Heart left ventricle (tissue), 16 donors: ENCODE results near the gene LAMA5. TPM values are rescaled to one million over a fixed set of nuclear protein-coding genes. Genes with fewer than 3 reads are reported as not detected.

Experiments used
- ATAC-seq, 4 donors: fragments of 200-7000 bp; cut with Tn5 transposase; one replicate each; pipeline ENCODE4 v1.9.1; 2020 to 2022; ENCODE audit warnings: moderate library complexity in 4 of 4, mild to moderate bottlenecking in 3 of 4, moderate number of reproducible peaks in 1 of 4
- DNase-seq, 5 donors: peaks; one replicate each; pipeline ENCODE4 v3.0.0-alpha.2; 2020
- H3K27ac ChIP-seq, 12 donors: fragments of 200-600 bp; sonication (generic) in 4 of 12; one replicate each; pipeline versions ENCODE4 v1.5.0 to v1.8.0; 2016 to 2022; ENCODE audit warnings: mild to moderate bottlenecking in 2 of 12
- H3K27me3 ChIP-seq, 9 donors: fragments of 200-600 bp; sonication (generic) in 2 of 9; one replicate each; pipeline versions ENCODE4 v1.5.1 to v1.8.0; 2016 to 2022; ENCODE audit warnings: mild to moderate bottlenecking in 3 of 9
- H3K36me3 ChIP-seq, 9 donors: fragments of 200-600 bp; sonication (generic) in 2 of 9; one replicate each; pipeline versions ENCODE4 v1.5.0 to v1.8.0; 2018 to 2022; ENCODE audit warnings: mild to moderate bottlenecking in 2 of 9
- H3K4me1 ChIP-seq, 12 donors: fragments of 200-600 bp; sonication (generic) in 4 of 12; one replicate each; pipeline versions ENCODE4 v1.5.0 to v1.8.0; 2016 to 2022; ENCODE audit warnings: mild to moderate bottlenecking in 3 of 12
- H3K4me3 ChIP-seq, 12 donors: fragments of 200-600 bp; sonication (generic) in 4 of 12; one replicate each; pipeline versions ENCODE4 v1.5.0 to v1.8.0; 2017 to 2022; ENCODE audit warnings: mild to moderate bottlenecking in 9 of 12, moderate library complexity in 4 of 12
- H3K9me3 ChIP-seq, 12 donors: fragments of 200-600 bp; sonication (generic) in 4 of 12; one replicate each; pipeline versions ENCODE4 v1.5.0 to v1.8.0; 2016 to 2022; ENCODE audit warnings: mild to moderate bottlenecking in 1 of 12
- POLR2A ChIP-seq, 2 donors: fragments of 450-650 bp; IDR thresholded peaks; one replicate each; pipeline ENCODE4 v1.6.1; 2017; ENCODE audit warnings: antibody characterized with exemption in 2 of 2, mild to moderate bottlenecking in 2 of 2, moderate library complexity in 2 of 2
- WGBS, 4 donors: extraction: QIAGEN DNeasy Blood & Tissue Kit in 2 of 4; methylation state at CpG; one replicate each; pipeline versions ENCODE4 v1.1.5 to v1.1.7; 2013 to 2018; 5-methylcytosine and 5-hydroxymethylcytosine counted together
- intact Hi-C, 10 donors: fragments of 100-400 bp; cut with DNase I; formaldehyde crosslinking; loops; one replicate each; pipeline versions ENCODE4 v1.11.1 to v1.14.2; 2022
- polyA plus RNA-seq, 2 donors: library from polyadenylated mRNA; stranded (reverse); fragments of 200-250 nt; gene quantifications; one replicate each; pipeline ENCODE4 v1.2.3, GENCODE V29; 2013
- total RNA-seq, 9 donors: library from RNA; depleted of rRNA in 2 of 9; stranded (reverse); fragments of >200 nt in 2 of 9; fragmentation: NEBNext Ultra II Directional in 3 of 9; extraction: Animal tissue kit (Norgen Biotek cat#: 25700) in 3 of 9; gene quantifications; one replicate each; pipeline versions ENCODE4 v1.1.0 to v1.2.4, GENCODE V29; 2016 to 2023
- TF ChIP-seq, protein P1 (sequence below), 12 donors: fragments of 200-600 bp; sonication (generic) in 4 of 12; IDR thresholded peaks; one replicate each; pipeline versions ENCODE4 v1.5.0 to v1.8.0; 2018 to 2022; ENCODE audit warnings: antibody characterized with exemption in 12 of 12, mild to moderate bottlenecking in 5 of 12
- donor health status: ischemic (EF 13 %, LVEDD 7.1; RV severe dilation, severe dysfunction).
- donor health status: healthy with polysubstance abuse.
- donor health status: DM: no; HTN: yes; CAD: no.
- donor health status: DM: no; HTN: no; CAD: no.
- donor health status: ischemic (EF 25% LVEDD 6.9; RV normal size, moderate dysfunction).
- donor health status: ischemic (EF 25% LVEDD 5.7; RV mildly dilated, moderate dysfunction).
- donor health status: healthy.
- donor health status: DM: yes; HTN: yes; CAD: no.
- donor health status: ischemic (EF 35%, LVEDD 5.7; RV mildly dilated, moderate dysfunction).
- donor health status: nonischemic (EF 11% LVEDD 7.7; RV severe dilation, severe dysfunction).
- donor health status: DM: yes; HTN: yes; CAD: no.
- donor health status: PGD.
- donor health status: ischemic (EF 29% LVEDD 5.4; RV normal size, mild dysfunction).
- donor health status: nonischemic (EF 23%, LVEDD 6.1; RV moderate dilation, normal function).

LAMA5 gene
- total and polyA plus RNA-seq, 11 donors = 57.4 to 128 (median 73.6) TPM

DNA sequence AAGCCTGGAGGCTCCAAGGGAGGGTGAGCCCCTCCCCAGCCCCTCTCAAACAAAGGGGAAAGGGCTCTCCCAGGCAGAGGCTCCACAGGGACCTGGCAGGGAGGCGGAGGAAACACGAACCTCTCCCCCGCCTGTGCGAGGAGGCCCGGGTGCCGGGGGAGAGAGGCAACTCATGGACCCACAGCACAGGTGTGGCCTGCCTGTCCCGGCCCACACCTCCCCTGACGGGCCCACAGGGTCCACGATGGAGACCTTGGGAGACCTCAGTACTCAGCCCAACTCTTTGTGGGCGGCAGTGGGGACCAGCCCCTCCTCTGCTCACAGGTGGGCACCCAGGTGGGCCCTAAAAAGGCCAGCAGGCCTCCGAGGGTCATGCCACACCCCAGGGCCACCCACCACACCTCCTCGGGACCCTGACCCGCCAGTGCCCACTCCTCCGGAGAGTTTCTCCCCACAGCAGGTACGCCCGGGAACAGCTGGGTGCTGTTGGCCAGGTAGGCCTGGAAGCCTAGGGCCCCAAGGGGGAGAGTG lies 12.2 kb downstream of the LAMA5 start:
- Histone ChIP-seq H3K36me3 (peaks cover 0 to 31% (median 21%) of the 10 kb centered on the region in 9 donors), H3K27ac (peak overlapping the region; percentile 69 to 97 (median 93)), H3K4me1 (peaks cover 32 to 79% (median 68%) of the 10 kb centered on the region in 12 donors), H3K4me3 (peak overlapping the region in 5 of 12 donors; percentile 13 to 48 (median 41)), H3K27me3 (peaks cover 0 to 4% (median 0%) of the 10 kb centered on the region in 9 donors), H3K9me3 (no peaks in the 10 kb centered on the region)
- ATAC-seq (no peak), DNase-seq (peak in 3 of 5 donors; percentile 25 to 63 (median 38))
- 60 to 85% (median 66%) methylated on average over 8 to 16 of the region's 16 CpGs for WGBS, 4 donors
- TF ChIP-seq, protein P1, sequence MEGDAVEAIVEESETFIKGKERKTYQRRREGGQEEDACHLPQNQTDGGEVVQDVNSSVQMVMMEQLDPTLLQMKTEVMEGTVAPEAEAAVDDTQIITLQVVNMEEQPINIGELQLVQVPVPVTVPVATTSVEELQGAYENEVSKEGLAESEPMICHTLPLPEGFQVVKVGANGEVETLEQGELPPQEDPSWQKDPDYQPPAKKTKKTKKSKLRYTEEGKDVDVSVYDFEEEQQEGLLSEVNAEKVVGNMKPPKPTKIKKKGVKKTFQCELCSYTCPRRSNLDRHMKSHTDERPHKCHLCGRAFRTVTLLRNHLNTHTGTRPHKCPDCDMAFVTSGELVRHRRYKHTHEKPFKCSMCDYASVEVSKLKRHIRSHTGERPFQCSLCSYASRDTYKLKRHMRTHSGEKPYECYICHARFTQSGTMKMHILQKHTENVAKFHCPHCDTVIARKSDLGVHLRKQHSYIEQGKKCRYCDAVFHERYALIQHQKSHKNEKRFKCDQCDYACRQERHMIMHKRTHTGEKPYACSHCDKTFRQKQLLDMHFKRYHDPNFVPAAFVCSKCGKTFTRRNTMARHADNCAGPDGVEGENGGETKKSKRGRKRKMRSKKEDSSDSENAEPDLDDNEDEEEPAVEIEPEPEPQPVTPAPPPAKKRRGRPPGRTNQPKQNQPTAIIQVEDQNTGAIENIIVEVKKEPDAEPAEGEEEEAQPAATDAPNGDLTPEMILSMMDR (IDR thresholded peaks at IDR 0.05) = no peak
- TF ChIP-seq POLR2A (IDR thresholded peaks at IDR 0.05) = no peak
- intact Hi-C loops = loop anchor here in 5 of 10 donors (5.0 to 10.0 kb wide), 4 partner anchors 43 to 53 kb away; partner anchors contain the start of gene ADRM1 (in 3 of the 5)

DNA sequence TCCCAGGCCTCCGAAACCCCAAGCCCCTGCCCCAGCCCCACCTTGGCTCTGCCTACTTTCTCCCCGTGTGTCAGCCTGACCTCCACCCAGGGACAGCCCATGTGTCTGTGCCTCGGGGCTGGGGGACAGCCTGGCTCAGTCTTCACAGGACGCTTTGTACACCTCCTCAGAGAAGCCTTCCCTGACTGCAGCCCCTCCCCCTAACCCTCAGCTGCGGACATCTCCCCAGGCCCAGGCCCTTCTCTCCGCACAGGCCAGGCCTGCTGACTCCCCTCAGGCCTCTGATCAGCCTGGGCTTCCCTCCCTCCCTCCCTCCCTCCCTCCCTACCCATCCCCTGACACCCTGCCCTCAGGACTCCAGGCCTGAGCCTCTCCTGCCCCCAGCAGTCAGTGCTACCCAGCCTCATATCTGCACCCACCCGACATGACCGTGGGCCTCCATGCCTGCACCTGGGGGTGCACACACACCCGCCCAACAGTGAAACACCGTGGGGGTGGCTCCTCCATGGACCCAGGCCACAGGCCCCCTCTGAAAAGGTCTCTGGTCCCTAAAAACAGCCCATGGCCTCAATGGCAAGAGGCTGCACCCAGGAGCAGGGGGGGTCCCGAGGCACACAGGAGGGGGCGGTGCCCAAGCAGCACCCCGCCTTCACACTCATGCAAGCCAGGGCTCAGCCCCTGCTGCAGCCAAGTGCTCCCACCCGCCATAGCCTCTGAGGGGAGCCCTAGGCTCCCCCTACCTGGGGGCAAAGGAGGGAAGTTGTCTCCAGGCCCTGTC lies 12.9 kb downstream of the LAMA5 start:
- H3K36me3 ChIP-seq = peaks cover 0 to 33% (median 22%) of the 10 kb centered on the region in 9 donors
- intact Hi-C loops = loop anchor here in 4 of 10 donors (5.0 to 10.0 kb wide), 4 partner anchors 42 to 52 kb away; partner anchors contain the start of gene ADRM1 (in 2 of the 4)
- WGBS, 4 donors = 69 to 76% (median 74%) methylated on average over 11 to 14 of the region's 14 CpGs
- peaks cover 32 to 73% (median 62%) of the 10 kb centered on the region in 12 donors for H3K4me1 ChIP-seq
- H3K9me3 ChIP-seq = peaks cover 0 to under 1% (median 0%) of the 10 kb centered on the region in 12 donors
- TF ChIP-seq POLR2A (IDR thresholded peaks at IDR 0.05) = no peak
- TF ChIP-seq, protein P1 (IDR thresholded peaks at IDR 0.05) = no peak
- H3K27me3 ChIP-seq = peaks cover 0 to 4% (median 0%) of the 10 kb centered on the region in 9 donors
- ATAC-seq (no peak), DNase-seq (peak in 3 of 5 donors; percentile 20 to 57 (median 29))
- peak overlapping the region in 11 of 12 donors; percentile 87 to 97 (median 93) for H3K27ac ChIP-seq
- H3K4me3 ChIP-seq = no peak overlapping the region

DNA sequence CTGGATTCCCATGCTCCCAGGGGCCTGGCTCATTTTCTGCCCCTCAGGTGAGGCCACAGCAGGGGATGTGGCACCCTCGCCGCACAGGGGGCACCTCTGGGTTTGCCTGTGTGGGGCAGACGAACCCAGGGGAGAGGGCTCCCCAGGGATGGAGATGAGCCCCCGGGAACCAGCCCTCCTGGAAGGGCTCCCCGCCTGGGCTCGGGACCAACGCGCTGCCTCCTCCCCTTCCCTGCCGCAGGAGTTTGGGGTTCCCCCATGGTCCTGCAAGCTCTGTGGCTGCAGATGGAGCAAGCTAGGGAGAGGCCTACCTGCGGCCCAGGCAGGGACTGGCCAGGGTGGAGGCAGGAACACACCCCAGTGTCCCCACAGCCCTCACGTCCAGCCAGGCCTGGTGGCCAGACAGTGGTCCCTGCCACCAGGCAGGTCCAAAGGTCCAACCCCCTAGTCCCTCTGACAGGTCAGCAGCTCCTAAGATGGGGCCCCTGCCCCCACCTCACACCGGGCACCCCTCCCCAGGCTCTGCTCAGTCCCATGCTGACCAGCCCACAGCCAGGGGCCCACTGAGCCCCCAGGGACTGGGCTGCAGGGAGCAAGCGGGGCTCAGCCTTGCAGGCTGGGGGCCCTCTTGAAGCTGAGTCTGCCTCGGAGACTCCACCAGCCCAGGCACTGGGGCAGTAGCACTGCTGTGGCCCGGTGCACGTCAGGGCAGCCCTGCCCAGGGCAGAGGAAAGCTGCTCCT lies 13.7 kb downstream of the LAMA5 start:
- DNase-seq (peak in 3 of 5 donors; percentile 22 to 53 (median 32)), ATAC-seq (no peak)
- peak overlapping the region; percentile 62 to 97 (median 91) for H3K27ac ChIP-seq
- 79 to 91% (median 90%) methylated on average over 4 to 16 of the region's 16 CpGs for WGBS, 4 donors
- peaks cover 0 to 33% (median 22%) of the 10 kb centered on the region in 9 donors for H3K36me3 ChIP-seq
- H3K4me1 ChIP-seq = peaks cover 29 to 65% (median 55%) of the 10 kb centered on the region in 12 donors
- H3K4me3 ChIP-seq = no peak overlapping the region
- TF ChIP-seq POLR2A (IDR thresholded peaks at IDR 0.05) = no peak
- TF ChIP-seq, protein P1 (IDR thresholded peaks at IDR 0.05) = no peak
- peaks cover 0 to 4% (median 0%) of the 10 kb centered on the region in 9 donors for H3K27me3 ChIP-seq
- H3K9me3 ChIP-seq = peaks cover 0 to 8% (median 0%) of the 10 kb centered on the region in 12 donors
- intact Hi-C loops = loop anchor here in 5 of 10 donors (2.0 to 10.0 kb wide), 5 partner anchors 23 to 51 kb away; partner anchors contain the start of gene ADRM1 (in 2 of the 5)
